HL-60 (cell line): ENCODE data around the gene CACNA1H.

Source experiments
- GABPA ChIP-seq: IDR thresholded peaks from 2 replicates; pipeline ENCODE4 v1.6.1; 2012; ENCODE audit warnings: low read depth
- TF ChIP-seq, protein P1 (sequence below): IDR thresholded peaks from one replicate; pipeline ENCODE4 v1.5.1; 2011; ENCODE audit warnings: low read length, control low read depth, inconsistent platforms; ENCODE audit not compliant: insufficient read depth

DNA sequence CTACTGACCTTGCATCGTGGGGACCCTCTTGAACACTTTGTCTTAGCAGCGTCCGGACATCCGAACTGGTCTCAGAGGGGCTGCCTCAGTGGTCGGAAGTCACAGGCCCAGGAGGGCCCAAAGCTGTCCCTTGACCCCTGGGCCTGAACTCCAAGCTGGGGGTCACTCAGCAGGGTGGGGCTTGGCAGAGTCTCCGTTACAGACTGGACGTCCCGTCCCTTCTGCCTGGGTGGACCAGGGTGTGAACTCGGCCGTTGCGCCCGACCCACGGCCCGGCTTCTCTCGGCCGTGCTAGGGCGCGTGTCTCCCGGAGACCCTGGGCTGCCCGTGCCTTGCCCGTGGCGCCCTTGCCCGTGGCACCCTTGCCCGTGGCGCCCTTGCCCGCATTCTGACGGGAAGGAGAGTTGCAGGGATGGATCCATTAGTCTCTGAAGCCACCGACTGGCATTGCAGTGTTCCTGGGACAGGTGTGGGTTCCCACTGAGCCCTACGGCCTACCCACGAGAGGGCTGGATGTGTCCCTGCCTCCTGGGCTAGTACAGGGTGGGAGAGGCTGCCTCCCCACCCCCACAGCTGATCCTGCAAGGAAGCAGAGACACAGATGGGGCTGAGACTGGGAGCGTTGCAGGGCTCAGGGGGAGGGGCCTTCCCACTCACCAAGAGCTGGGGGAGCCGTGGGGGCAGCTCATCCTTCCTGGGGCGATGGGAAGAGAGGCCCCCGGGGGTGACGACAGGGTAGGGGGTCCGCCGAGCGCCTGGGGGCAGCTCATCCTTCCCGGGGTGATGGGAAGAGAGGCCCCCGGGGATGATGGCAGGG is 4.9 kb downstream of the CACNA1H start:
- no peak for TF ChIP-seq GABPA
- TF ChIP-seq, protein P1, sequence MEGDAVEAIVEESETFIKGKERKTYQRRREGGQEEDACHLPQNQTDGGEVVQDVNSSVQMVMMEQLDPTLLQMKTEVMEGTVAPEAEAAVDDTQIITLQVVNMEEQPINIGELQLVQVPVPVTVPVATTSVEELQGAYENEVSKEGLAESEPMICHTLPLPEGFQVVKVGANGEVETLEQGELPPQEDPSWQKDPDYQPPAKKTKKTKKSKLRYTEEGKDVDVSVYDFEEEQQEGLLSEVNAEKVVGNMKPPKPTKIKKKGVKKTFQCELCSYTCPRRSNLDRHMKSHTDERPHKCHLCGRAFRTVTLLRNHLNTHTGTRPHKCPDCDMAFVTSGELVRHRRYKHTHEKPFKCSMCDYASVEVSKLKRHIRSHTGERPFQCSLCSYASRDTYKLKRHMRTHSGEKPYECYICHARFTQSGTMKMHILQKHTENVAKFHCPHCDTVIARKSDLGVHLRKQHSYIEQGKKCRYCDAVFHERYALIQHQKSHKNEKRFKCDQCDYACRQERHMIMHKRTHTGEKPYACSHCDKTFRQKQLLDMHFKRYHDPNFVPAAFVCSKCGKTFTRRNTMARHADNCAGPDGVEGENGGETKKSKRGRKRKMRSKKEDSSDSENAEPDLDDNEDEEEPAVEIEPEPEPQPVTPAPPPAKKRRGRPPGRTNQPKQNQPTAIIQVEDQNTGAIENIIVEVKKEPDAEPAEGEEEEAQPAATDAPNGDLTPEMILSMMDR: no peak
